Measurements from ENCODE around the gene GNRH2.
"Not testable (repeated sequence)": the region's sequence is repeated elsewhere in the genome, so short reads cannot be mapped to it uniquely, and the experiment has no call there.

Gene GNRH2, protein sequence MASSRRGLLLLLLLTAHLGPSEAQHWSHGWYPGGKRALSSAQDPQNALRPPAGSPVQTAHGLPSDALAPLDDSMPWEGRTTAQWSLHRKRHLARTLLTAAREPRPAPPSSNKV

DNA sequence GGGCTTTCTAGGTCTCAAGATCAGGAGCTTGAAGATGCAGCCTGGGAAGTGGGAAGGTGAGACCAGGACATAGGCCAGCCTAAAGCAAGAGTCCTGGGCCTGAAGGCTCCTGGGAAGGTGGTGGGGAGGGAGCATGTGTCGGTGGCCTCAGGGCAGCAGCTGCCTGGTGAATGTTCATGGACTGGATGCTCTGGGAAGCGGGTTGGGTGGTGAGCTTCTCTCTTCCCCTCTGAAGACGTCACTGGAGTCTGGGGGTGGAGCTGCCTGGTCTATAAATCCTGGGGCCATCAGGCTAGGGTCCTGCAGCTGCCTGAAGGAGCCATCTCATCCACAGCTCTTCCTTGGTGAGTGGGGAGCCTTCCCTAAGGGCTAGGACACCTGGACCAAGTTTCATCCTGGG lies at the start of gene GNRH2:
Gene GNRH2, plus strand, starts transcription at position 301 of the 400 bp plus-strand sequence. CDS start 793 bp downstream, outside the sequence.
- no peak for DNase-seq (ENCODE audit: low read depth)

DNA sequence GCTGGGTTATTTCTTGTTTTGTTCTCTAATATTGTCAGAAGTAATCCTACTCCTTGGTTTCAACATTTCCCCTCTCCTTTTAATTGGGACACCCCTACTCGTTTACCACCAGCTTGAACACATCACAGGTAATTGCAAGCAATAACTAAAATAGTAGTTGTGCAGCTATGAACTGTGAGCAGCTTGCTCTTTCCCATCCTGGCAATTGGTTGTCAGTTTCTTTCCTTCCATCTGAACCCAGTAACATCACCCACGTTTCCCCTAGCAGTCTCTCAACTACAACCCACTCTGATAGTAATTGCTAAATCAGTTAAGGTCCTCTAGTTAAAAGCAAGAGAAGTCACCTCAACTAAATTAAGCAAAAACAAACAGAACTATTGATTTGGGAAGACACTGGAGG lies 47.6 kb upstream of the GNRH2 start:
- no peak for DNase-seq (ENCODE audit: low read depth)

DNA sequence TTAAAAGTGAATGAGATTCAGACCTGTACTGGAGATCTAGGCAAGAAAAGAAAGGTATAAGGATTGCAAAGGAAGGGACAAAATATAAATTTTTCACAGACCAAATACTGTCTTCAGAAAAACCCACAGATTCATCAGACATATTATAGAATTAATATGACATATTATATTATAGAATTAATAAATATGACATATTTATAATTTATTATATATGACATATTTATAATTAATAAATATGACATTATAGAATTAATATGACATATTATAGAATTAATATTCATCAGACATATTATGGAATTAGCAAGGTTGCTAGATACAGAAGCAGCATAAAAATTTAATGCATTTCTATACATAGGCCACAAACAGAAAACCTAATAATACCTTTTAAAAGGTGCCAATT lies 44.7 kb upstream of the GNRH2 start:
- no peak for DNase-seq (ENCODE audit: low read depth)

DNA sequence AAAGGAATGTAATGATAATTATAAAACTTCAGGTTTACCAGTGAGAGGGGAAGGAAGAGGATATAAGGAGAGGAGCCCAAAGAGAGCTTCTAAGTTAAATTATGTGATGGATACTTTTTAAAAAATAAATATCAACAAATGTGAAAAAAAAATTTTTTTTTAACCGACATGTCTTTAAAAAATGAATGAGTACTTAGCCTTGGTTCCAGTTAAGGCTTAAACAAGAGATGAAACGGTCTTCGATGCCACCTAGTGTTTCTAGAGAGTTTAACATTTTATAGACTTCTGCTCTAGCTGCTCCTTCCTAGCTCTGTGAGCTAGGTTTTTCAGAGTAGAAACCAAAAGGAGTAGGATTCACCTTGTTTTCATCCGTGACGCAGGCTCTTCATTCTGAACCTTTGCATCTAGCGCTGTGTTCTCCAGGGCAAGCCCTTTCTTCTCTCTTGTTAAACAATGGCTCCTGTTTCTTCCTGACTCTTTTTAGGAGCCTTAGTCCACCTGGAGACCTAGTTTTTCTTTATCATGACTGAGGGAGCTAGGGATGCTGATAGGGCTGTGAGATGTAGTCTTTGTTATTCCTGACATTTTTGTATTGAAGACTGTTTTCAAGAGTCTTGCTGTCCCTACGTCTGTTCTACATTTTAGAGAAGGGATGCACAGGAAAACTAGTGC lies 42.4 kb upstream of the GNRH2 start:
- no peak for DNase-seq (ENCODE audit: low read depth)

DNA sequence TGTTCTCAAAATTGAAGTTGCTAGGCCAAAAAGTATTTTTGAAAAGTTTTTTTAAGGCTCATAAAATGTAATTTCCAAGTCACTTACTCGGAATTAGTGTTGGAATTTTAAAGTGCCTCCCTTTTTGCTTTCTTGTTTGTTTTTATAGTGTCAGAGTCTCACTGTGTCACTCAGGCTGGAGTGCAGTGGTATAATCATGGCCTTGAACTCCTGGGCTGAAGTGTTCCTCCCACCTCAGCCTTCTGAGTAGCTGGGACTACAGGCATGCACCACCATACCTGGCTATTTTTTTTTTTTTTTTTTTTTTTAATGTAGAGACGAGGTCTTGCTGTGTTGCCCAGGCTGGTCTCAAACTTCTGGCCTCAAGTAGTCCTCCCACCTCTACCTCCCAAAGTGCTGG lies 40.0 kb upstream of the GNRH2 start:
- DNase-seq (ENCODE audit: low read depth), result no peak

DNA sequence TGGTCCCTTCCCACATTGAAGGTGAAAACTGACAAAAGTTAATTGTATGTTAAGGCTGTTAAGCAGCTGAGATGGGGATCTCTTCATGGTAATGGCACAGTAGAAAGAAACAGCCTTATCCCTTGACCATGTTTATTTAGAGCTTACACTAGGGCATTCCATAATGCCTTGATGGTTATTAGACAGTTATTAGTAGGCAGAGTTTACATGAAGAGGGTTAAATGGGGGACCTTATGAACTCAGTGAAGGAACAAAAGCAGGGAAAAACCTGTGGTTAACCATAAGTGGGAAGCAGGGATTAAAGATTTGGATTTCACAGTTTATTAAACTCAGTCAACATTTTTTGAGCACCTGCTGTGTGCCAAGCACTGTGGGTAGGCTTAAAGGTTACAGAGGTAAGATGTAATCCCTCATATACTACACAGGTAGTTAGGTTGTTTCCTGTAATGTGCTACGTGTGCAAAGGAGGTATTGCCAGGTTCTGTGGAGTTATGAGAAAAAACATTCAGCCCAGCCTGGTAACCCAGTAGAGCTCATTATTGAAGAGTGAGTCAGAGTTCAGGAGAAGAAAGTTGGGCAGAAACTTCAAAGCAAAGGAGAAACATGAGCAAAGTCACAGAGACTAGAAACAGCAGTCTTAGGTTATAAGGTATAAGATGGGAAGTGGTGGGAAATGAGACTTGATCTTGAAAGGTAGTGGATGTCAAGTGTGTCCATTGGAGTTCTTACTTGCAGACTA lies 32.3 kb upstream of the GNRH2 start:
- no peak for DNase-seq (ENCODE audit: low read depth)

DNA sequence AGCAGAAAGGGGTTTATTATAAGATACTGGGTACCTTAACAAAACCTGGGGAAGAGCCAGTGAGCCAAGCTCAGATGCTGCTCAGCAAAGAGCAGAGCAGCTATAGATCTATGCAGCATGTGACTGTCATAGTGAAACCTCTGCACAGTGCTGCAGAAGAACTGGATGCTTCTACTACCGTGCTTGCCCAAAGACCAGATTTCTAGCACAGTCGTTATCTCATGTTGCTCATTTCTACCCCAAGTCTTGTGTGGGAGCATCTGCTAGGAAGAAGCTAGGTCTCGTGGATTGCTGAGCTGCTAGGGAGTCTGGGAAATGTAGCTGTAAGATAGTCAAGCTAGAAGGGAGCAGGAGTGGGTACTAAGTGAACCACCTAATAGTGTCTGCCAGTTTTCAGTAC lies 31.7 kb upstream of the GNRH2 start:
- DNase-seq (ENCODE audit: low read depth), result peak; percentile 23

DNA sequence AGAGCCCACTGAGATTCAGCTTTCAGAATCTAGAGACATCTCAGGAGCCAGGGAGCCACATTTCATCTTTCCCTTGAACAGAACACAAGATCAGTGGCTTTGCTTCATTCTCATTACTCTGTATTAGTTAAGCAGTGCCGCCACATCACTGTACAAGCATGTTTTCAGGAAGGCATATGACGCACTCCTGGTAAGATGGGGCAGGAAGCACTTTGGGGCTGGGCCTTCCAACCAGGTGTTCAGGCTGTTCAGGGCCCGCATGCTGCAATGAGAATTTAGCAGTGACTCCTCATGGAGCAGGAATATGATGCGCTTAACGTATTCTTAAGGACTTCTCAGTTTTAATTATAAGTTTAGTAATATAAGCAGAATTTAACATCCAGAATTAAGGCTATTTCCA lies 29.7 kb upstream of the GNRH2 start:
- DNase-seq (ENCODE audit: low read depth), result no peak

DNA sequence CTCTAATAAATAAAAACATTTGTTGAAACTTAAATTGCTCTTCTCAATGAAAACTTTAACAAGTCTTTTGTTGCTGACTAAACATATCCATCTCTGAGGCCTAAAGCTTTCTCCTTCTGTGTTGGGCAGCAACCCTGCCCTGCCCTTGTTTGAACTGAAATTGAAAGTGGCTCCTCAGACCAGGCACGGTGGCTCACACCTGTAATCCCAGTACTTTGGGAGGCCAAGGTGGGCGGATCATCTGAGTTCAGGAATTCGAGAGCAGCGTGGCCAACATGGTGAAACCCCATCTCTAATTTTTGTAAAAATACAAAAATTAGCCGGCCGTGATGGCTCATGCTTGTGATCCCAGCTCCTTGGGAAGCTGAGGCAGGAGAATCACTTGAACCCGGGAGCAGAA lies 29.2 kb upstream of the GNRH2 start:
- DNase-seq (ENCODE audit: low read depth), result peak; percentile 38

DNA sequence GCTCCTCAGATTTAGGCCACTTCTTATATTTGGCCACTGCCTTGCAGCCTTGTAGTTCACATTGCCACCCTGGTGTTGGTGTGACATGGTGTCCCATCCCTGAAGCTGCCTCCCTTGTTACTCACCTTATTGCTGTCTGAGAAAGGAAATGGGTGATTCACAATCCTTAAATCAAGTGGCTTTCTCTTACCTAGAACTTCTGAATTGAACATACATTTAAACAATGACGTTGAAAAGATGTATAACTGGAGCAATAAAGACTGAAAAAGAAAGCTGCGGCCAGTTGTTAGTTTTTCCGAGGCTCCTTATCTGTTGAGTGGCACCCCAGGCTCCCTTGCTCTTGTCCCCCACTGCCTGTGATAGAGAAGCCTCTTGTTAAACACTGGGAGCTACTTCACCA lies 28.8 kb upstream of the GNRH2 start:
- peak; percentile 43 for DNase-seq (ENCODE audit: low read depth)

DNA sequence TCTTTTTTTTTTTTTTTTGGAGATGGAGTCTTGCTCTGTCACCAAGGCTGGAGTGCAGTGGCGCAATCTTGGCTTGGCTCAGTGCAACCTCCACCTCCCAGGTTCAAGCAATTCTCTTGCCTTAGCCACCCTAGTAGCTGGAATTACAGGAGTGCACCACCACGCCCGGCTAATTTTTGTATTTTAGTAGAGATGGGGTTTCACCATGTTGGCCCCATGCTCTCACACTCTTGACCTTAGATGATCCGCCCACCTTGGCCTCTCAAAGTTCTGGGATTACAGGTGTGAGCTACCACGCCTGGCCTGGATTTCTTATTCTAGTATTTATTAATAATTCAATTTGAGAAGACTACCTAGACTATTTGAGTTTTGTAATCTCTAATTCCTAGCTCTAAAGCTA lies 28.1 kb upstream of the GNRH2 start:
- peak; percentile 23 for DNase-seq (ENCODE audit: low read depth)

DNA sequence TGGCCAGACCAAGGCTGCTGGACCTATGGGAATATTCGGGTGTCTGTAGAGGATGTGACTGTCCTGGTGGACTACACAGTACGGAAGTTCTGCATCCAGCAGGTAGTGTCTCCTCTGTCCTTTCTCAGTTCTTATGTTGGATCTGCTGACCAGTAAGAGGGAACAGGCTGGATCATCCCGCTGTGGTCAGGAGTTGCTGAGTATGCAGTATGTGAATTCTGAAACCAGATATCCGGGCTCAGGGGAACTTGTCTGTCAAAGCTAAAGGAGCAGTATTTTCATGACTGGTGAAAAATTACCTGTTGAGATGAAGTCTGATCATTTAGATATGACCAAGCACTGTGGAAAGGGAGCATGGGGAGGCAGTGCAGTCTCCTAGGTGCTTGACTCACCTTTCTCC lies 22.1 kb upstream of the GNRH2 start:
- DNase-seq (ENCODE audit: low read depth), result no peak

DNA sequence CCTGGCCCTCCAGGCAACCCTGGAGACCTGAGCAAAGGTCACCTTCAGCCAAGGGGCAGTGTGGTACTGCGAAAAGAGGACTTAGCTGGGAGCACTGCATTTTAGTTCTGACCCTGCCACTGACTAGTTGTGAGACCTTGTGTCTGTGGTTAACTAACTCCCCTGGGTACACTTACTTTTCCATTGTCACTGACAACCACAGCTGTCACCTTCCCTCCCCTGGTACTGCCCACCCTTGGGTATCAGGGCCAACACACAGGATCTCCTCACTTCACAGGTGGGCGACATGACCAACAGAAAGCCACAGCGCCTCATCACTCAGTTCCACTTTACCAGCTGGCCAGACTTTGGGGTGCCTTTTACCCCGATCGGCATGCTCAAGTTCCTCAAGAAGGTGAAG lies 21.6 kb upstream of the GNRH2 start:
- no peak for DNase-seq (ENCODE audit: low read depth)

DNA sequence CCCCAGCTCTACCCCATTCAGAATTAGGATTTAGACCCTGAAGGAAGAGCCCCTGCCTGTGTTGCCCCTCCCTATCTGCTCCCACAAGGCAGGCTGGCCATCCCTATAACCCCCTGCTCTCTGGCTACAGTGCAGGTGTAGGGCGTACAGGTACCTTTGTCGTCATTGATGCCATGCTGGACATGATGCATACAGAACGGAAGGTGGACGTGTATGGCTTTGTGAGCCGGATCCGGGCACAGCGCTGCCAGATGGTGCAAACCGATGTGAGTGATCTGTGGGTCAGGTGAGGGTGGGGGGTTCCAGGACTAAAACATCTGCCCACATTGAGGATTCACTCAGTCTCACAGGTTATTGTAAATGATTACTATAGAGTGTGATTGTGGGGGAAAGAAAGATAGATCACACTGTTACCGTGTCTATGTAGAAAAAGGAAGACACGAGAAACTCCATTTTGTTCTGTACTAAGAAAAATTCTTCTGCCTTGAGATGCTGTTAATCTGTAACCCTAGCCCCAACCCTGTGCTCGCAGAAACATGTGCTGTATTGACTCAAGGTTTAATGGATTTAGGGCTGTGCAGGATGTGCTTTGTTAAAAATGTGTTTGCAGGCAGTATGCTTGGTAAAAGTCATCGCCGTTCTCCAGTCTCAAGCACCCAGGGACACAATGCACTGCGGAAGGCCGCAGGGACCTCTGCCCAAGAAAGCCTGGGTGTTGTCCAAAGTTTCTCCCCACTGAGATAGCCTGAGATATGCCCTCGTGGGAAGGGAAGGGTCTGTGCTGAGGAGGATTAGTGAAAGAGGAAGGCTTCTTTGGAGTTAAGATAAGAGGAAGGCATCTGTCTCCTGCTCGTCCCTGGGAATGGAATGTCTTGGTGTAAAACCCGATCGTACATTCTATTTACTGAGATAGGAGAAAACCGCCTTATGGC lies 20.6 kb upstream of the GNRH2 start:
- DNase-seq (ENCODE audit: low read depth), result not testable (repeated sequence)

DNA sequence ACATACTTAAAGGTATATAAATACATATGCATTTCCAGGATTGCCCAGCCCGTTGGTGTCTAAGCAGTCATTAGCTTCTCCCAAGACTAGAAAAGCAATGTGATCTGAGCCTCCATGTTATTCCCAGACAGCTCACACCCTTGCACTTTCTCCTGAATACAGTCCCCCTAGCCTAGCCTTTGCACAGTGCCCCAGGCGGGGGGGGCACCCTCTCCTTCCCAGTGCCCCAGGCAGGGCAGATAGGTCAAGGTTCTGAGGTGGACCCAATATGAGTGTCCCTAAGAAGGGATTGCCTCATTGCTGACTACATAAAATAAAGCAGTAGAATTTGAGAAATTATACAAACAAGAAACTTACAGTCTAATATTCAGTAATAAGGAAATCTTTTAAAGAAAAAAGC lies 15.4 kb upstream of the GNRH2 start:
- no peak for DNase-seq (ENCODE audit: low read depth)

DNA sequence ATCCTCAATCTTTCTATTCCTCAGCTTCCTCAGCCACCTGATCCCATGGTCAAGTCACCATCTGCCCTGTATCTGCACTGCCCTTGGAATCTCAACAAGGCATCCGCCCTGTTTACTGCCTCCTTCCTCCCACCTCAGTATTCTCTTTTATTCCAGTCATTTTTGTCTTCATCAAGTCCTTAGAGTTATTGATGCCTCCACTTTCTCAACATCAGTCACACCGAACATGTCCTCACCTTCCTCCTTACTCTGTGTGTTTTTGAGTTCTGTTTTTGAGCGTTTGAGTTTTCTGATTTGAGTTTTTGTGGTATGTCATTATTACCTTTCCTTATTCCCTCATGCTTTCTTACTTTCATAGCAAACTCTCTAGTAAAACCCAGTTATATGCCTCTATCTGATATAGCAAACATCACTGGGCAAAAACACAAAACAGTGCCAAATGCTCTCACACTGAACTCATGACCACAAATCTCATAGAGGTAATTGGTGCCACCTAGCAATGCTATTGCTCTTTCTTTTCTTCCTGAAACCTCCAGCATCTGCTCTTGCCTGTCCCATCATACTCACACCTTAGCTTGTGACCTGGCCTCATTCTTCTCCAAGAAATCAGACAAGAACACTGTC lies 11.8 kb upstream of the GNRH2 start:
- DNase-seq (ENCODE audit: low read depth), result no peak

DNA sequence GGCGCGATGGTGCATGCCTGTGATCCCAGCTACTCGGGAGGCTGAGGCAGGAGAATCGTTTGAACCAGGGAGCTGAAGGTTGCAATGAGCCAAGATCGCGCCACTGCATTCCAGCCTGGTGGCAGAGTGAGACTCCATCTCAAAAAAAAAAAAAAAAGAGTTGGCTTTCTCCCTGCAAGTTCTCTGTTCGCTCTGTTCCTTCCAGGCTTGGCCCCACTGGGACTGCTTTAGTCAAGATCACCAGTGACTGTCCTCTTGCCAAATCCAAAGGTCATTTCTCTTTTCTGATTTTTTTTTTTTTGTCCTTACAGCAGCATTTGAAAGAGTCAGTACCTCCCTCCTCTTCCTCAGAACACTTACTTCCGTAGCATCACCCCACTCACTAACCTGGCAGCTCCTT lies 10.8 kb upstream of the GNRH2 start:
- DNase-seq (ENCODE audit: low read depth), result no peak

DNA sequence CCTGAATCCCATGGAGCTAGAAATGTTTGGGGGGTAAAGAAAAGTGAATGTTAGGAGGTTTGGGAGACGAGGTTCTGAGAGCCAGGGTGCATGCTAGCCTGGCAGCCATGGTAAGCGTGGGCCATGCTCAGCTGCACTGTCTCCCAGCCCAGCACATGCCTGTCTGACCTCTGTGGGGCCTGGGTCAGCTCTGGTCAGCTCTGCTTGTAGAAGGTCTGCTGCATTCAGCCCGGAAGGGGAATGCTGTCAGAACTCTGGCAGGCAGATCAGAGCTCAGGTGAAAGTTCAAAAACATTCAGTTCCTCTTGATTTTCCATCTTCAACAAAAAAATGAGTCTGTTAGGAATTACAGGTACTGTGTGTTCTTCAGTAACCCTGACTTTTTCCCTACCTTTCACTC lies 5.8 kb upstream of the GNRH2 start:
- no peak for DNase-seq (ENCODE audit: low read depth)

DNA sequence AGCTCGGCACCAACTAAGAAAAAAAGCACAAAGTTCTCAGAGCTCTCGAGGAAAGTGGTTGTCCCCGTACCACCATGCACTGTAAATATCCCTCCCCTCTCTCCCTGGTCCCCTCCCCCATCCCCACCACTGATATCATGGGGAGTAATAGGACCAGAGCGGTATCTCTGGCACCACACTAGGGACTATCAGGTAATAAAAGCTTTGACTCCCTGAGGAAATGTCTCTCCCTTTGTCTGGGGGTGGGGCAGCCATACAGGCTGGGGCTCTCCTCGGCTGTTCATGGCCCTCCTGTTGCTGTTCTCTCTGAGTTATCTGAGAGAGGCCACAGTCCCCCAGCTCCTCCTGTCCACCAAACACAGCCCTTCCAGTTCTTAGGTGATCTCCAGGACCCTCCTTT lies 5.0 kb upstream of the GNRH2 start:
- DNase-seq (ENCODE audit: low read depth), result no peak

DNA sequence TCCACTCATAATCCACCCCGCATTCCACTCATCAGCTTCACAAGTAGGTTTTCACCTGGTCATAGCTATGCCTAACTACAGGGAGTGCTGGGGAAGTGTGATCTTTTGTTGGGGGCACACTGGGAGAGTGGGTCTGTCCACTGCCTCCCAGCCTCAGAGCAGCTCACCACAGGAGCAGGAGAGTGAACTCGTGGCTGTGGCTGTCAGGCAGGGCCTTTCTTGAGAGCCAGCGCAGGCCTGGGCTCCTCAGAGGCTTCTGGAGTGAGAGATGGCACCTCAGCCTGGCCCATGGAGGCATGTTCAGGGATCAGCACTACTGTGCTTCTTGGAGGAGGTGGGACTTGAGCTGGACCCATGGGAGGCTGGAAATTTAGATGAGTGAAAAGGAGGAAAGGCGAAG lies 4.0 kb upstream of the GNRH2 start:
- DNase-seq (ENCODE audit: low read depth), result no peak

DNA sequence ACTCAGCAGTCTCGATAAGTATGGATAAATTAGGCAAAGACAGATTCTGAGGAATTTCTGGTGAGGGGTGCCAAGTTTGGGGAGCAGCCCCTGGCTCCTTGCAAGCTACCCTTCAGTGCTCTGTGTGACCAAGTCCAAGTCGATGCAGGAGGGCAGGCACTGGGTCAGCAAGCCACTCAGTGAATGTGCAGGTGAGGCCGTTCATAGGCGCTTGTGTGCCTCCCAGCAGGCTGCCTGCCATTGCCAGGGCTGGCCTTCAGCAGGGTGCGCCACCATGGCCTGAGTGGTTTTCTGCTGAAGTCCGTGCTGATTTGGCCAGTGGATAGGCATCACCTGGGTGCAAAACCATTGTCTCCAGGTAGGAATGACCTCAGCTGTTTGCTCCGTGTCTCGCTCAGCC lies 3.3 kb upstream of the GNRH2 start:
- no peak for DNase-seq (ENCODE audit: low read depth)

DNA sequence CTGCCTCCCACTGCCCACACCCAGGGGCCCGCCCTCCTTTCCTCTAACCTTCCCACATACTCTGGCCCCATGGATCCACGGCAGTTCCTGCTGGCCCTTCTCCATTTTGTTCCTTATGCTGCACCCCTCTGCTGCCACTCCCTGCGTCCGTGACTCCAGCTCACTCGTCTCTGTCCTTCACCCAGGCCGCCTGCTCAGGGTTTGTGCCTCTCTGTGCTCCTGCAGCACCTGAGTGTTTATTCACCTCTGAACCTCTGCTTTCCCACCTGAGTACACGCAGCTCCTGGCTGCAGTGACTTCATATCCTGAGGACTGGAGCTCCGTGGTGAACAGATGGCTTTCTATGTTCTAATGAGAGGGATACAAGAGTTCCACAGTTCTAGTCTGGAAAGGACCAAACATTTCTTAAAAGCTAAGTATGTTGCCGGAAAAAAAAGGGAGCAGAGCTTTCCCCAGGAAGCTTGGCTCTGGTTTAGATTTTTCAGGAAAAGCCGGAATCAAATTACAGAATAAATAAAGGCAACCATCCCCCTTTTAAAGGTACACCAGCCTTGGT lies 1.5 kb upstream of the GNRH2 start:
- no peak for DNase-seq (ENCODE audit: low read depth)

All from activated T-cell treated with anti-CD3 and anti-CD28 coated beads for 48 hours (primary cell).